ENCODE data around the gene POU6F2. TPM values are rescaled to one million over a fixed set of nuclear protein-coding genes. Genes with fewer than 3 reads are reported as not detected.

POU6F2 gene
- total RNA-seq, 4 donors from 2014 or later, result 0.91 TPM; not detected in 3

- Histone ChIP-seq H3K27ac (no peak overlapping the region), H3K9me3 (no peaks in the 10 kb centered on the region), H3K4me1 (no peaks in the 10 kb centered on the region), H3K36me3 (no peaks in the 10 kb centered on the region), H3K4me3 (no peak overlapping the region), H3K27me3 (no peaks in the 10 kb centered on the region)
- DNase-seq, result no peak
- intact Hi-C loops (cut with DNase I; ENCODE audit: low total_unique reads), result no loop called here
- TF ChIP-seq POLR2A (IDR thresholded peaks at IDR 0.05), result no peak
- TF ChIP-seq CTCF (IDR thresholded peaks at IDR 0.05), result no peak
These were observed 106.6 kb downstream of the POU6F2 start for GRCh38 chr7:39084349-39084748.

- no peak overlapping the region for H3K27ac ChIP-seq
- H3K36me3 ChIP-seq, result no peaks in the 10 kb centered on the region
- H3K4me3 ChIP-seq, result no peak overlapping the region
- no peaks in the 10 kb centered on the region for H3K9me3 ChIP-seq
- H3K27me3 ChIP-seq, result no peaks in the 10 kb centered on the region
- DNase-seq, result no peak
- intact Hi-C loops (cut with DNase I; ENCODE audit: low total_unique reads), result no loop called here
- no peak for TF ChIP-seq POLR2A (IDR thresholded peaks at IDR 0.05)
- TF ChIP-seq CTCF (IDR thresholded peaks at IDR 0.05), result no peak
- no peaks in the 10 kb centered on the region for H3K4me1 ChIP-seq
These were observed 107.5 kb downstream of the POU6F2 start for GRCh38 chr7:39085189-39085588.

GRCh38 chr7:39085590-39086049 is 107.9 kb downstream of the POU6F2 start:
- H3K4me3 ChIP-seq, result no peak overlapping the region
- intact Hi-C loops (cut with DNase I; ENCODE audit: low total_unique reads), result no loop called here
- H3K27ac ChIP-seq, result no peak overlapping the region

GRCh38 chr7:39086638-39087360 is 109.1 kb downstream of the POU6F2 start:
- TF ChIP-seq POLR2A (IDR thresholded peaks at IDR 0.05) (no peak), CTCF (IDR thresholded peaks at IDR 0.05) (no peak)
- no peaks in the 10 kb centered on the region for H3K9me3 ChIP-seq
- H3K27ac ChIP-seq, result no peak overlapping the region

More at GRCh38 chr7:39085590-39086049, 107.9 kb downstream of the POU6F2 start:
- TF ChIP-seq POLR2A (IDR thresholded peaks at IDR 0.05), result no peak
- TF ChIP-seq CTCF (IDR thresholded peaks at IDR 0.05), result no peak
- Histone ChIP-seq H3K27me3 (no peaks in the 10 kb centered on the region), H3K9me3 (no peaks in the 10 kb centered on the region), H3K4me1 (no peaks in the 10 kb centered on the region), H3K36me3 (no peaks in the 10 kb centered on the region)
- DNase-seq, result no peak

GRCh38 chr7:39088730-39089593 is 111.3 kb downstream of the POU6F2 start:
- Histone ChIP-seq H3K4me3 (no peak overlapping the region), H3K27me3 (no peaks in the 10 kb centered on the region), H3K36me3 (no peaks in the 10 kb centered on the region), H3K27ac (no peak overlapping the region), H3K9me3 (no peaks in the 10 kb centered on the region), H3K4me1 (no peaks in the 10 kb centered on the region)
- TF ChIP-seq POLR2A (IDR thresholded peaks at IDR 0.05) (no peak), CTCF (IDR thresholded peaks at IDR 0.05) (no peak)
- DNase-seq, result no peak
- intact Hi-C loops (cut with DNase I; ENCODE audit: low total_unique reads), result no loop called here

More at GRCh38 chr7:39086638-39087360, 109.1 kb downstream of the POU6F2 start:
- H3K4me1 ChIP-seq, result no peaks in the 10 kb centered on the region
- no peaks in the 10 kb centered on the region for H3K27me3 ChIP-seq
- H3K4me3 ChIP-seq, result no peak overlapping the region
- no peak for DNase-seq
- intact Hi-C loops (cut with DNase I; ENCODE audit: low total_unique reads), result no loop called here
- no peaks in the 10 kb centered on the region for H3K36me3 ChIP-seq
